Peyer's patch (tissue), 4 donors: ENCODE data around the gene FAM32A. TPM values are rescaled to one million over a fixed set of nuclear protein-coding genes. Genes with fewer than 3 reads are reported as not detected.

Source experiments
- DNase-seq, 3 donors: peaks; one replicate each; pipeline ENCODE4 v3.0.0-alpha.2; 2017 to 2019
- H3K27ac ChIP-seq, 4 donors: fragments of 200-600 bp; sonication (generic); one replicate each; pipeline ENCODE4 v1.5.1; 2016 to 2019
- H3K27me3 ChIP-seq, 2 donors: fragments of 200-600 bp; sonication (generic); one replicate each; pipeline ENCODE4 v1.5.1; 2019
- H3K36me3 ChIP-seq, 3 donors: fragments of 200-600 bp; sonication (generic); one replicate each; pipeline ENCODE4 v1.5.1; 2016 to 2019
- H3K4me1 ChIP-seq, 4 donors: fragments of 200-600 bp; sonication (generic); one replicate each; pipeline ENCODE4 v1.5.1; 2016 to 2019
- H3K4me3 ChIP-seq, 4 donors: fragments of 200-600 bp; sonication (generic); 1 replicate in 3 of 4; 2 replicates in 1 of 4; pipeline ENCODE4 v1.5.1; 2016 to 2019; ENCODE audit warnings: mild to moderate bottlenecking in 1 of 4
- H3K9me3 ChIP-seq, 4 donors: fragments of 200-600 bp; sonication (generic); one replicate each; pipeline ENCODE4 v1.5.1; 2016 to 2019; ENCODE audit warnings: mild to moderate bottlenecking in 1 of 4
- CTCF ChIP-seq, 6 experiments: fragments of 450-650 bp in 4 of 6; fragments of 200-600 bp in 2 of 6; sonication (generic) in 1 of 6; IDR thresholded peaks; one replicate each; pipeline ENCODE4 v1.5.1; 2017 to 2019; ENCODE audit warnings: antibody characterized with exemption in 6 of 6, mild to moderate bottlenecking in 3 of 6, moderate library complexity in 1 of 6
- POLR2A ChIP-seq, 2 donors: fragments of 450-650 bp; IDR thresholded peaks; one replicate each; pipeline ENCODE4 v1.5.1; 2017; ENCODE audit warnings: antibody characterized with exemption in 2 of 2, mild to moderate bottlenecking in 2 of 2, moderate library complexity in 2 of 2
- total RNA-seq, 4 donors: library from RNA; depleted of rRNA; stranded (reverse); fragments of >200 nt; gene quantifications; one replicate each; pipeline ENCODE4 v1.1.0, GENCODE V29; 2016

The FAM32A gene
- 100 to 1,000 TPM in 2 of 4 donors, 10 to 100 TPM in 2; 88.0 to 116 (median 102) TPM for total RNA-seq

- TF ChIP-seq POLR2A (IDR thresholded peaks at IDR 0.05) (peak; percentile 88 to 91), CTCF (IDR thresholded peaks at IDR 0.05) (peak; percentile 31 to 65 (median 46))
- H3K36me3 ChIP-seq = peaks cover 0 to 33% (median 0%) of the 10 kb centered on the region in 3 donors
- peaks cover 0 to 27% (median 3%) of the 10 kb centered on the region in 4 donors for H3K4me1 ChIP-seq
- H3K4me3 ChIP-seq = peak within 1 kb of the TSS; percentile 56 to 93 (median 88)
- no peaks in the 10 kb centered on the region for H3K9me3 ChIP-seq
- DNase-seq = peak; percentile 98 to 100 (median 99)
- H3K27me3 ChIP-seq = no peaks in the 10 kb centered on the region
- H3K27ac ChIP-seq = peak within 1 kb of the TSS; percentile 75 to 87 (median 82)
Observed at GRCh38 chr19:16185123-16185767, at the start of gene FAM32A. Gene FAM32A (plus strand): TSS chr19:16185410. CDS start chr19:16185443, 33 bp downstream.

- DNase-seq = no peak
- H3K36me3 ChIP-seq = peaks cover 0 to 39% (median 0%) of the 10 kb centered on the region in 3 donors
- H3K4me3 ChIP-seq = no peak overlapping the region
- TF ChIP-seq CTCF (IDR thresholded peaks at IDR 0.05) = no peak
- no peak for TF ChIP-seq POLR2A (IDR thresholded peaks at IDR 0.05)
- peak overlapping the region in 1 of 4 donors; percentile 21 for H3K27ac ChIP-seq
- H3K27me3 ChIP-seq = no peaks in the 10 kb centered on the region
- H3K9me3 ChIP-seq = no peaks in the 10 kb centered on the region
- H3K4me1 ChIP-seq = peaks cover 0 to 6% (median 2%) of the 10 kb centered on the region in 4 donors
Observed at GRCh38 chr19:16135430-16136127, 49.6 kb upstream of the FAM32A start.

GRCh38 chr19:16136185-16136999 is 48.8 kb upstream of the FAM32A start:
- Histone ChIP-seq H3K9me3 (no peaks in the 10 kb centered on the region), H3K36me3 (peaks cover 0 to 31% (median 0%) of the 10 kb centered on the region in 3 donors), H3K4me1 (peaks cover 0 to 8% (median 3%) of the 10 kb centered on the region in 4 donors), H3K4me3 (no peak overlapping the region), H3K27me3 (no peaks in the 10 kb centered on the region), H3K27ac (no peak overlapping the region)
- DNase-seq = no peak
- TF ChIP-seq POLR2A (IDR thresholded peaks at IDR 0.05) (no peak), CTCF (IDR thresholded peaks at IDR 0.05) (no peak)

- Histone ChIP-seq H3K36me3 (no peaks in the 10 kb centered on the region), H3K4me1 (peaks cover 0 to 14% (median 8%) of the 10 kb centered on the region in 4 donors), H3K4me3 (peak overlapping the region in 1 of 4 donors; percentile 6), H3K27ac (peak overlapping the region in 1 of 4 donors; percentile 88), H3K9me3 (no peaks in the 10 kb centered on the region), H3K27me3 (no peaks in the 10 kb centered on the region)
- DNase-seq = peak in 2 of 3 donors; percentile 76
- TF ChIP-seq POLR2A (IDR thresholded peaks at IDR 0.05) (no peak), CTCF (IDR thresholded peaks at IDR 0.05) (no peak)
Observed at GRCh38 chr19:16139752-16140151, 45.5 kb upstream of the FAM32A start.

GRCh38 chr19:16141043-16141442 is 44.2 kb upstream of the FAM32A start:
- TF ChIP-seq POLR2A (IDR thresholded peaks at IDR 0.05) = no peak
- Histone ChIP-seq H3K27me3 (no peaks in the 10 kb centered on the region), H3K4me1 (peaks cover 0 to 10% (median 10%) of the 10 kb centered on the region in 4 donors), H3K4me3 (no peak overlapping the region), H3K27ac (peak overlapping the region in 2 of 4 donors; percentile 35 to 88), H3K9me3 (no peaks in the 10 kb centered on the region), H3K36me3 (no peaks in the 10 kb centered on the region)
- peak in 2 of 3 donors; percentile 80 to 86 for DNase-seq
